Putamen (tissue), 1 donor: ENCODE measurements around the gene SOBP.
"Not testable (repeated sequence)": the region's sequence is repeated elsewhere in the genome, so short reads cannot be mapped to it uniquely, and the experiment has no call there.

Experiments
- DNase-seq: peaks from one replicate; pipeline ENCODE4 v3.0.0-alpha.2; 2016; ENCODE audit warnings: low spot score

Gene SOBP

GRCh38 chr6:107550906-107551305, 61.0 kb downstream of the SOBP start:
- no peak for DNase-seq

- not testable (repeated sequence) for DNase-seq
Measured at GRCh38 chr6:107553121-107553520, 63.2 kb downstream of the SOBP start.

GRCh38 chr6:107554326-107554725, 64.4 kb downstream of the SOBP start:
- no peak for DNase-seq

GRCh38 chr6:107554918-107555317, 65.0 kb downstream of the SOBP start:
- no peak for DNase-seq

GRCh38 chr6:107555449-107555848, 65.5 kb downstream of the SOBP start:
- no peak for DNase-seq

- no peak for DNase-seq
Measured at GRCh38 chr6:107556082-107556481, 66.2 kb downstream of the SOBP start.

- no peak for DNase-seq
Measured at GRCh38 chr6:107557698-107558097, 67.8 kb downstream of the SOBP start.

- no peak for DNase-seq
Measured at GRCh38 chr6:107560657-107561056, 70.7 kb downstream of the SOBP start.

- no peak for DNase-seq
Measured at GRCh38 chr6:107561306-107561705, 71.4 kb downstream of the SOBP start.

GRCh38 chr6:107563694-107564588, 74.0 kb downstream of the SOBP start:
- DNase-seq = no peak

- DNase-seq = no peak
Measured at GRCh38 chr6:107564589-107564951, 74.7 kb downstream of the SOBP start.

GRCh38 chr6:107565165-107565723, 75.3 kb downstream of the SOBP start:
- DNase-seq = no peak

- no peak for DNase-seq
Measured at GRCh38 chr6:107567643-107568042, 77.7 kb downstream of the SOBP start.

GRCh38 chr6:107569473-107569872, 79.6 kb downstream of the SOBP start:
- no peak for DNase-seq

- no peak for DNase-seq
Measured at GRCh38 chr6:107571354-107571753, 81.4 kb downstream of the SOBP start.

GRCh38 chr6:107572886-107573285, 83.0 kb downstream of the SOBP start:
- no peak for DNase-seq

- DNase-seq = no peak
Measured at GRCh38 chr6:107574856-107575255, 84.9 kb downstream of the SOBP start.

GRCh38 chr6:107576852-107577251, 86.9 kb downstream of the SOBP start:
- DNase-seq = no peak

- no peak for DNase-seq
Measured at GRCh38 chr6:107578642-107579341, 88.9 kb downstream of the SOBP start.

GRCh38 chr6:107579456-107580056, 89.6 kb downstream of the SOBP start:
- DNase-seq = no peak

- DNase-seq = no peak
Measured at GRCh38 chr6:107582086-107582485, 92.2 kb downstream of the SOBP start.

GRCh38 chr6:107584726-107585125, 94.8 kb downstream of the SOBP start:
- DNase-seq = no peak
